ENCODE results near the gene THEM4.
A peak's percentile ranks its signal among the peaks of the same experiment; 100 is the strongest.
"Not testable (repeated sequence)": the region's sequence is repeated elsewhere in the genome, so short reads cannot be mapped to it uniquely, and the experiment has no call there.

The THEM4 gene

GRCh38 chr1:151859891-151860293 lies 49.4 kb downstream of the THEM4 start:
- no peak for DNase-seq (ENCODE audit: low read depth in 3 of 3)

GRCh38 chr1:151858886-151859665 lies 50.2 kb downstream of the THEM4 start:
- no peak for DNase-seq (ENCODE audit: low read depth in 3 of 3)

- no peak for DNase-seq (ENCODE audit: low read depth in 3 of 3)
Observed at GRCh38 chr1:151858030-151858746, 51.1 kb downstream of the THEM4 start.

- no peak for DNase-seq (ENCODE audit: low read depth in 3 of 3)
Observed at GRCh38 chr1:151855933-151856332, 53.4 kb downstream of the THEM4 start.

GRCh38 chr1:151855516-151855915 lies 53.8 kb downstream of the THEM4 start:
- DNase-seq (ENCODE audit: low read depth in 3 of 3) = not testable (repeated sequence)

GRCh38 chr1:151854658-151855057 lies 54.7 kb downstream of the THEM4 start:
- no peak for DNase-seq (ENCODE audit: low read depth in 3 of 3)

GRCh38 chr1:151853411-151853943 lies 55.8 kb downstream of the THEM4 start, which contains the start of gene THEM5:
Gene THEM5, minus strand, starts transcription at chr1:151853712. Its CDS starts 147 bp downstream, at chr1:151853565.
- DNase-seq (ENCODE audit: low read depth in 3 of 3) = no peak

GRCh38 chr1:151852733-151853132 lies 56.6 kb downstream of the THEM4 start:
- no peak for DNase-seq (ENCODE audit: low read depth in 3 of 3)

GRCh38 chr1:151851886-151852285 lies 57.4 kb downstream of the THEM4 start:
- no peak for DNase-seq (ENCODE audit: low read depth in 3 of 3)

GRCh38 chr1:151849871-151850270 lies 59.4 kb downstream of the THEM4 start:
- no peak for DNase-seq (ENCODE audit: low read depth in 3 of 3)

- no peak for DNase-seq (ENCODE audit: low read depth in 3 of 3)
Observed at GRCh38 chr1:151849126-151849525, 60.2 kb downstream of the THEM4 start.

- no peak for DNase-seq (ENCODE audit: low read depth in 3 of 3)
Observed at GRCh38 chr1:151847867-151848596, 61.3 kb downstream of the THEM4 start.

- DNase-seq (ENCODE audit: low read depth in 3 of 3) = no peak
Observed at GRCh38 chr1:151846686-151847237, 62.5 kb downstream of the THEM4 start.

GRCh38 chr1:151846062-151846568 lies 63.2 kb downstream of the THEM4 start:
- no peak for DNase-seq (ENCODE audit: low read depth in 3 of 3)

GRCh38 chr1:151843398-151843797 lies 65.9 kb downstream of the THEM4 start:
- no peak for DNase-seq (ENCODE audit: low read depth in 3 of 3)

- DNase-seq (ENCODE audit: low read depth in 3 of 3) = no peak
Observed at GRCh38 chr1:151841141-151841540, 68.2 kb downstream of the THEM4 start.

GRCh38 chr1:151840421-151840820 lies 68.9 kb downstream of the THEM4 start:
- DNase-seq (ENCODE audit: low read depth in 3 of 3) = no peak

- peak in 2 of 3 experiments; percentile 50 to 55 for DNase-seq (ENCODE audit: low read depth in 3 of 3)
Observed at GRCh38 chr1:151839457-151840403, 69.6 kb downstream of the THEM4 start, which contains the start of gene C2CD4D. Gene C2CD4D, minus strand, starts transcription at chr1:151839820. Its CDS starts 831 bp downstream, at chr1:151838989.

GRCh38 chr1:151839082-151839412 lies 70.3 kb downstream of the THEM4 start:
- DNase-seq (ENCODE audit: low read depth in 3 of 3) = no peak
